Measurements from ENCODE around the gene IGF2.

DNA sequence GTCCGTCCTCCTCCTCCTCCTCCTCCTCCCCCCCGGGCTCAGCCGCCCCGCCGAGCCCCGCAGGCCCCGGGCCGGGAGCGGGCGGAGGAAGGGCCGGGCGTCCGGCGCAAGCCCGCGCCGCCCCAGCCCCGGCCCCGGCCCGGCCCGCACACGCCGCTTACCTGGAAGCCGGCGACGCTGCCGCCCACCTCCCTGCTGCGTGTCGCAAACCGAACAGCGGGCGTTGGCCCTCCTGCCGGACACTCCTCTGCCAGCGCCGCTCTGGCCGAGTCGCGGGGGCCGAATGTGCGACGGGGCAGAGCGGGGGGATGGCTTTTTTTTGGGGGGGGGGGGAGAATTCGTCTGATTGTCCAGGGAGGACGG is 1.1 kb downstream of the IGF2 start:
- TF ChIP-seq POLR2A (IDR thresholded peaks at IDR 0.05; ENCODE audit: low read depth, low read length) (no peak), ZBED1 (IDR thresholded peaks at IDR 0.05; ENCODE audit: borderline replicate concordance) (no peak), FOXK2 (IDR thresholded peaks at IDR 0.05) (no peak), HDGF (IDR thresholded peaks at IDR 0.05) (no peak), LARP7 (IDR thresholded peaks at IDR 0.05) (no peak), NR2C1 (IDR thresholded peaks at IDR 0.05) (no peak), CTCF (IDR thresholded peaks at IDR 0.05 in 2 of 3, conservative IDR thresholded peaks at IDR 0.05 in 1 of 3; ENCODE audit: control insufficient read depth in 2 of 3, extremely low read depth in 1 of 3, insufficient read depth in 1 of 3, low read depth in 3 of 3, low read length in 3 of 3) (no peak), SMC3 (IDR thresholded peaks at IDR 0.05; ENCODE audit: borderline replicate concordance, low read length) (no peak), FOS (IDR thresholded peaks at IDR 0.05; ENCODE audit: borderline replicate concordance, extremely low read depth, insufficient read length) (no peak), ZZZ3 (IDR thresholded peaks at IDR 0.05; ENCODE audit: control insufficient read depth, insufficient read length, low read depth) (no peak), SREBF2 (IDR thresholded peaks at IDR 0.05; ENCODE audit: low read length) (no peak), ELK1 (IDR thresholded peaks at IDR 0.05; ENCODE audit: low read depth, low read length) (no peak), TCF12 (IDR thresholded peaks at IDR 0.05; ENCODE audit: low read depth, low read length) (no peak)
- TF ChIP-seq, protein P1, sequence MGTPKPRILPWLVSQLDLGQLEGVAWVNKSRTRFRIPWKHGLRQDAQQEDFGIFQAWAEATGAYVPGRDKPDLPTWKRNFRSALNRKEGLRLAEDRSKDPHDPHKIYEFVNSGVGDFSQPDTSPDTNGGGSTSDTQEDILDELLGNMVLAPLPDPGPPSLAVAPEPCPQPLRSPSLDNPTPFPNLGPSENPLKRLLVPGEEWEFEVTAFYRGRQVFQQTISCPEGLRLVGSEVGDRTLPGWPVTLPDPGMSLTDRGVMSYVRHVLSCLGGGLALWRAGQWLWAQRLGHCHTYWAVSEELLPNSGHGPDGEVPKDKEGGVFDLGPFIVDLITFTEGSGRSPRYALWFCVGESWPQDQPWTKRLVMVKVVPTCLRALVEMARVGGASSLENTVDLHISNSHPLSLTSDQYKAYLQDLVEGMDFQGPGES (IDR thresholded peaks at IDR 0.05), result no peak

All from GM12878 (cell line).